HepG2 (cell line): ENCODE measurements around the gene FBXO4. TPM values are rescaled to one million over a fixed set of nuclear protein-coding genes. Genes with fewer than 3 reads are reported as not detected.
A peak's percentile ranks its signal among the peaks of the same experiment; 100 is the strongest.

ENCODE experiments used
- CBFB ChIP-seq: sonication (generic); formaldehyde crosslinking; IDR thresholded peaks from 2 replicates; pipeline ENCODE4 v1.4.0; 2020; ENCODE audit warnings: missing genetic modification reagents
- FOXJ3 ChIP-seq: sonication (generic); formaldehyde crosslinking; IDR thresholded peaks from 2 replicates; pipeline ENCODE4 v1.4.0; 2020; ENCODE audit warnings: missing genetic modification reagents, mild to moderate bottlenecking, borderline replicate concordance
- HMGA1 ChIP-seq: sonication (generic); formaldehyde crosslinking; conservative IDR thresholded peaks from 2 replicates; pipeline ENCODE4 v1.4.0; 2020; ENCODE audit warnings: missing genetic modification reagents
- KAT8 ChIP-seq: IDR thresholded peaks from 2 replicates; pipeline ENCODE4 v1.6.1; 2016; ENCODE audit warnings: missing genetic modification reagents, missing compliant biosample characterization
- MEF2D ChIP-seq: sonication (generic); formaldehyde crosslinking; IDR thresholded peaks from 2 replicates; pipeline ENCODE4 v1.5.1; 2020; ENCODE audit warnings: mild to moderate bottlenecking, missing genetic modification reagents
- MZF1 ChIP-seq: sonication (generic); formaldehyde crosslinking; IDR thresholded peaks from 2 replicates; pipeline ENCODE4 v1.8.1; 2023; ENCODE audit warnings: mild to moderate bottlenecking, missing genetic modification reagents, borderline replicate concordance
- PHF5A ChIP-seq: IDR thresholded peaks from one replicate; pipeline ENCODE4 v1.6.1; 2018; ENCODE audit warnings: low read depth, missing genetic modification reagents; ENCODE audit not compliant: unreplicated experiment
- PLRG1 ChIP-seq: fragments of 450-650 bp; conservative IDR thresholded peaks from 2 replicates; pipeline ENCODE4 v1.6.1; 2016
- SNAI1 ChIP-seq: sonication (generic); formaldehyde crosslinking; IDR thresholded peaks from 2 replicates; pipeline ENCODE4 v1.5.0; 2020; ENCODE audit warnings: mild to moderate bottlenecking, missing genetic modification reagents, borderline replicate concordance
- U2AF1 ChIP-seq: fragments of 200-400 bp; formaldehyde crosslinking; optimal IDR thresholded peaks from 2 replicates; pipeline ENCODE3; 2017; ENCODE audit warnings: mild to moderate bottlenecking, low read depth, low read length
- XBP1 ChIP-seq: sonication (generic); formaldehyde crosslinking; IDR thresholded peaks from 2 replicates; pipeline ENCODE4 v1.5.0; 2020; ENCODE audit warnings: missing genetic modification reagents
- ZNF12 ChIP-seq: sonication (generic); formaldehyde crosslinking; IDR thresholded peaks from 2 replicates; pipeline ENCODE4 v1.5.0; 2020; ENCODE audit warnings: missing genetic modification reagents
- ZNF441 ChIP-seq: sonication (generic); formaldehyde crosslinking; IDR thresholded peaks from 2 replicates; pipeline ENCODE4 v1.7.0; 2021; ENCODE audit warnings: missing genetic modification reagents, borderline replicate concordance
- ZNF619 ChIP-seq: sonication (generic); formaldehyde crosslinking; IDR thresholded peaks from 2 replicates; pipeline ENCODE4 v1.4.0; 2020; ENCODE audit warnings: mild to moderate bottlenecking, missing genetic modification reagents
- ZNF720 ChIP-seq: sonication (generic); formaldehyde crosslinking; IDR thresholded peaks from 2 replicates; pipeline ENCODE4 v1.4.0; 2020; ENCODE audit warnings: missing genetic modification reagents
- polyA plus RNA-seq, 8 experiments: library from polyadenylated mRNA; depleted of rRNA in 3 of 8; stranded (reverse) in 7 of 8; unstranded in 1 of 8; fragments of >200 nt; fragmentation: Illumina TruSeq in 4 of 8; extraction: Trizol in 4 of 8; gene quantifications; 2 replicates each; pipeline versions ENCODE4 v1.2.1 to v1.2.3, GENCODE V29; 2011 to 2016; ENCODE audit warnings: low read depth in 4 of 8, missing spikeins in 1 of 8, mixed read lengths in 1 of 8; ENCODE audit not compliant: insufficient read depth in 1 of 8
- total RNA-seq, 5 experiments: library from RNA; depleted of rRNA; stranded (reverse); fragments of >200 nt; fragmentation: Illumina TruSeq; extraction: Trizol; gene quantifications; 2 replicates each; pipeline ENCODE4 v1.2.3, GENCODE V29; 2016; ENCODE audit warnings: low read depth in 1 of 5
- TF ChIP-seq, protein P1 (sequence below): IDR thresholded peaks from 2 replicates; pipeline ENCODE4 v1.6.1; 2018; ENCODE audit warnings: missing genetic modification reagents, mild to moderate bottlenecking, missing compliant biosample characterization
- TF ChIP-seq, protein P2 (sequence below): IDR thresholded peaks from 2 replicates; pipeline ENCODE4 v1.6.1; 2018; ENCODE audit warnings: missing genetic modification reagents
- TF ChIP-seq, protein P3 (sequence below): sonication (generic); formaldehyde crosslinking; IDR thresholded peaks from 2 replicates; pipeline ENCODE4 v1.4.0; 2020; ENCODE audit warnings: missing genetic modification reagents
- TF ChIP-seq, protein P4 (sequence below): sonication (generic); formaldehyde crosslinking; IDR thresholded peaks from 2 replicates; pipeline ENCODE4 v1.4.0; 2020; ENCODE audit warnings: missing genetic modification reagents, borderline replicate concordance
- TF ChIP-seq, protein P5 (sequence below): IDR thresholded peaks from 2 replicates; pipeline ENCODE4 v1.6.1; 2016; ENCODE audit warnings: mild to moderate bottlenecking

FBXO4 gene
- total and polyA plus RNA-seq, 2 of the 13 experiments (the other 11 are each of a cell fraction or from before 2014, with no cell fraction given), result 5.2 to 16.4 TPM

DNA sequence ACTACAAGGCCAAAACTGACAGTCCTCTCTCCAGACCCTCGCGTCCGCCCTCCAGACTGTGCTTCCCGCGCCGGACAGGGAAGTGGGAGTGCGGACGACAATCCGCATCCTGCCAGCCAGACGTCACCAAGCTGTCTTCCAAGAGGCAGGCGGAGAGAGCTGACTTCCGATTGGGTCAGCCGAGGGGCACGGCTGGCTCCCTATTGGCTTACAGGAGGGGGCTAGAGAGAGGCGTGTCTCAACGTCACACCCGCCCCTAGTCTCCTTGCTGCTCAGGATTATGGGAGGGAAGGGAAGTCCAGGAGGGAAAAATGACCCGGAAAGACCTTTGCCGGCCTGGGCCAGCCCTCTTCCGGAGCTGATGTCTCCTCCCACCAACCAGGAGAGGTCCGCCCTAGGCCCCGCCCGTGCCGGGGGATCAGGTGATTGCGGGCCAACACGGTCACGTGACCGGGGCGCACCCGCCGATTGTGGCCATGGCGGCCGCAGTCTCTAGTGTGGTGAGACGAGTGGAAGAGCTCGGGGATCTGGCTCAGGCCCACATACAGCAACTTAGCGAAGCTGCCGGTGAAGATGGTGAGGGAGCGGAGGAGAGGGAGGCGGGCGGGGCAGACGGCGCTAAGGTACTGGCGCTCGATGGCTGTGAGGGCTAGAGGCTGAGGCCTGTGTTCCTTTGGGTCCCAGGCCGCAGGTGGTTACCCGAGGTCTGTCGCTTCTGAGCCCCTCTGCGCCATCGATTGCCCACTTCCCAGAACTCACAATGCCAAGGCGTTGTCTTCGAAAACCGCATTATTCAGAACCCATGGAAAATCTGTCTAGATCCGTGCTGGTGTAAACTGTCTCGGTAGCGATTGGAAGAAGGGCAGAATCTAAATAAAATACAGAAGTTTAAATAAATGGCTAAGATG is 20.9 kb upstream of the FBXO4 start, which contains the start of gene RIMOC1 (continued):
- TF ChIP-seq MEF2D (CRISPR knock-in tag) (peak; percentile 81), ZNF619 (CRISPR knock-in tag) (0 out of 2 replicates have a peak, but pooled peaks have one; percentile 57), SNAI1 (0 out of 2 replicates have a peak, but pooled peaks have one; percentile 56), CBFB (CRISPR knock-in tag) (peak; percentile 62; the same call in 1 of the 2 replicates), ZNF720 (no peak), ZNF441 (CRISPR knock-in tag) (peak; percentile 99), U2AF1 (peak; percentile 33), HMGA1 (CRISPR knock-in tag) (no peak), XBP1 (CRISPR knock-in tag) (0 out of 2 replicates have a peak, but pooled peaks have one; percentile 50), KAT8 (CRISPR knock-in tag) (peak; percentile 98), FOXJ3 (CRISPR knock-in tag) (peak; percentile 55; the same call in 1 of the 2 replicates), ZNF12 (CRISPR knock-in tag) (no peak), PLRG1 (no peak), PHF5A (CRISPR knock-in tag) (peak; percentile 48), MZF1 (0 out of 2 replicates have a peak, but pooled peaks have one; percentile 21)
- TF ChIP-seq, protein P1, sequence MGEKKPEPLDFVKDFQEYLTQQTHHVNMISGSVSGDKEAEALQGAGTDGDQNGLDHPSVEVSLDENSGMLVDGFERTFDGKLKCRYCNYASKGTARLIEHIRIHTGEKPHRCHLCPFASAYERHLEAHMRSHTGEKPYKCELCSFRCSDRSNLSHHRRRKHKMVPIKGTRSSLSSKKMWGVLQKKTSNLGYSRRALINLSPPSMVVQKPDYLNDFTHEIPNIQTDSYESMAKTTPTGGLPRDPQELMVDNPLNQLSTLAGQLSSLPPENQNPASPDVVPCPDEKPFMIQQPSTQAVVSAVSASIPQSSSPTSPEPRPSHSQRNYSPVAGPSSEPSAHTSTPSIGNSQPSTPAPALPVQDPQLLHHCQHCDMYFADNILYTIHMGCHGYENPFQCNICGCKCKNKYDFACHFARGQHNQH (CRISPR knock-in tag), result peak; percentile 80; the same call in 1 of the 2 replicates
- TF ChIP-seq, protein P2, sequence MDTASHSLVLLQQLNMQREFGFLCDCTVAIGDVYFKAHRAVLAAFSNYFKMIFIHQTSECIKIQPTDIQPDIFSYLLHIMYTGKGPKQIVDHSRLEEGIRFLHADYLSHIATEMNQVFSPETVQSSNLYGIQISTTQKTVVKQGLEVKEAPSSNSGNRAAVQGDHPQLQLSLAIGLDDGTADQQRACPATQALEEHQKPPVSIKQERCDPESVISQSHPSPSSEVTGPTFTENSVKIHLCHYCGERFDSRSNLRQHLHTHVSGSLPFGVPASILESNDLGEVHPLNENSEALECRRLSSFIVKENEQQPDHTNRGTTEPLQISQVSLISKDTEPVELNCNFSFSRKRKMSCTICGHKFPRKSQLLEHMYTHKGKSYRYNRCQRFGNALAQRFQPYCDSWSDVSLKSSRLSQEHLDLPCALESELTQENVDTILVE, result no peak; the same call in 1 of the 2 replicates
- TF ChIP-seq, protein P3, sequence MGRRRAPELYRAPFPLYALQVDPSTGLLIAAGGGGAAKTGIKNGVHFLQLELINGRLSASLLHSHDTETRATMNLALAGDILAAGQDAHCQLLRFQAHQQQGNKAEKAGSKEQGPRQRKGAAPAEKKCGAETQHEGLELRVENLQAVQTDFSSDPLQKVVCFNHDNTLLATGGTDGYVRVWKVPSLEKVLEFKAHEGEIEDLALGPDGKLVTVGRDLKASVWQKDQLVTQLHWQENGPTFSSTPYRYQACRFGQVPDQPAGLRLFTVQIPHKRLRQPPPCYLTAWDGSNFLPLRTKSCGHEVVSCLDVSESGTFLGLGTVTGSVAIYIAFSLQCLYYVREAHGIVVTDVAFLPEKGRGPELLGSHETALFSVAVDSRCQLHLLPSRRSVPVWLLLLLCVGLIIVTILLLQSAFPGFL (CRISPR knock-in tag), result no peak
- TF ChIP-seq, protein P4, sequence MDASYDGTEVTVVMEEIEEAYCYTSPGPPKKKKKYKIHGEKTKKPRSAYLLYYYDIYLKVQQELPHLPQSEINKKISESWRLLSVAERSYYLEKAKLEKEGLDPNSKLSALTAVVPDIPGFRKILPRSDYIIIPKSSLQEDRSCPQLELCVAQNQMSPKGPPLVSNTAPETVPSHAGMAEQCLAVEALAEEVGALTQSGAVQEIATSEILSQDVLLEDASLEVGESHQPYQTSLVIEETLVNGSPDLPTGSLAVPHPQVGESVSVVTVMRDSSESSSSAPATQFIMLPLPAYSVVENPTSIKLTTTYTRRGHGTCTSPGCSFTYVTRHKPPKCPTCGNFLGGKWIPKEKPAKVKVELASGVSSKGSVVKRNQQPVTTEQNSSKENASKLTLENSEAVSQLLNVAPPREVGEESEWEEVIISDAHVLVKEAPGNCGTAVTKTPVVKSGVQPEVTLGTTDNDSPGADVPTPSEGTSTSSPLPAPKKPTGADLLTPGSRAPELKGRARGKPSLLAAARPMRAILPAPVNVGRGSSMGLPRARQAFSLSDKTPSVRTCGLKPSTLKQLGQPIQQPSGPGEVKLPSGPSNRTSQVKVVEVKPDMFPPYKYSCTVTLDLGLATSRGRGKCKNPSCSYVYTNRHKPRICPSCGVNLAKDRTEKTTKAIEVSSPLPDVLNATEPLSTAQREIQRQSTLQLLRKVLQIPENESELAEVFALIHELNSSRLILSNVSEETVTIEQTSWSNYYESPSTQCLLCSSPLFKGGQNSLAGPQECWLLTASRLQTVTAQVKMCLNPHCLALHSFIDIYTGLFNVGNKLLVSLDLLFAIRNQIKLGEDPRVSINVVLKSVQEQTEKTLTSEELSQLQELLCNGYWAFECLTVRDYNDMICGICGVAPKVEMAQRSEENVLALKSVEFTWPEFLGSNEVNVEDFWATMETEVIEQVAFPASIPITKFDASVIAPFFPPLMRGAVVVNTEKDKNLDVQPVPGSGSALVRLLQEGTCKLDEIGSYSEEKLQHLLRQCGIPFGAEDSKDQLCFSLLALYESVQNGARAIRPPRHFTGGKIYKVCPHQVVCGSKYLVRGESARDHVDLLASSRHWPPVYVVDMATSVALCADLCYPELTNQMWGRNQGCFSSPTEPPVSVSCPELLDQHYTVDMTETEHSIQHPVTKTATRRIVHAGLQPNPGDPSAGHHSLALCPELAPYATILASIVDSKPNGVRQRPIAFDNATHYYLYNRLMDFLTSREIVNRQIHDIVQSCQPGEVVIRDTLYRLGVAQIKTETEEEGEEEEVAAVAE (CRISPR knock-in tag), result peak; percentile 66
- TF ChIP-seq, protein P5, sequence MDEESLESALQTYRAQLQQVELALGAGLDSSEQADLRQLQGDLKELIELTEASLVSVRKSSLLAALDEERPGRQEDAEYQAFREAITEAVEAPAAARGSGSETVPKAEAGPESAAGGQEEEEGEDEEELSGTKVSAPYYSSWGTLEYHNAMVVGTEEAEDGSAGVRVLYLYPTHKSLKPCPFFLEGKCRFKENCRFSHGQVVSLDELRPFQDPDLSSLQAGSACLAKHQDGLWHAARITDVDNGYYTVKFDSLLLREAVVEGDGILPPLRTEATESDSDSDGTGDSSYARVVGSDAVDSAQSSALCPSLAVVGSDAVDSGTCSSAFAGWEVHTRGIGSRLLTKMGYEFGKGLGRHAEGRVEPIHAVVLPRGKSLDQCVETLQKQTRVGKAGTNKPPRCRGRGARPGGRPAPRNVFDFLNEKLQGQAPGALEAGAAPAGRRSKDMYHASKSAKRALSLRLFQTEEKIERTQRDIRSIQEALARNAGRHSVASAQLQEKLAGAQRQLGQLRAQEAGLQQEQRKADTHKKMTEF, result peak; percentile 97
